ENCODE data around the gene CDH5. TPM values are rescaled to one million over a fixed set of nuclear protein-coding genes. Genes with fewer than 3 reads are reported as not detected.

CDH5 gene
- total RNA-seq, 1 donor from 2014 or later, result not detected

DNA sequence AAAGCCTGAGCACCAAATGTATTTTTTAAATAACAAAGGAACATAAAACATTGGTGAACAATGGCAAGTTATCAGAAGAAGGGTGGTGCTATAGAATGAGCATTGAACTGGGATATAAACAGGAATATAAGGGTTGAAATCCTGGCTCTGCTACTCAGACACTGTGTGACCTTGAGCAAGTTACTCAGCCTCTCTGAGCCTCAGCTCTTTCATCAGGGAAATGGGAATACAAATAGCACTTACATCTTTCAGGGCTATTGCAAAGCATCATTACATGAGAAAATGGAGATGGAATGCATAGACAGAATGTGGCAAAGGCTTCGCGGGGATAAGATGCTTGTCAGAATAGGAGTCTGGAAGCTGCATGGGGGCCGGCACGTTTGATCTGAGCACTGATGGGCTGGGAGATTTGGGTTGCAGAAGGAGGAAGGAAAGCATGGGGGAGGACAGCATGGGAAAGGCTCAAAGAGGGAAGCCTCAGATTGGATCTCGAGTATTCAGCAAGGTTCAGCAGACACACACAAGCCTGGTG lies 4.8 kb upstream of the CDH5 start:
- DNase-seq (ENCODE audit: low spot score), result no peak
- no peak overlapping the region for H3K9ac ChIP-seq
- no peaks in the 10 kb centered on the region for H3K27me3 ChIP-seq
- peaks cover 38% of the 10 kb centered on the region for H3K4me1 ChIP-seq
- H3K4me1 Mint-ChIP-seq, result peaks cover 44% of the 10 kb centered on the region
- no peaks in the 10 kb centered on the region for H3K36me3 ChIP-seq
- no peak overlapping the region for H3K4me2 ChIP-seq
- H3K4me3 Mint-ChIP-seq, result peak overlapping the region; percentile 17
- H3K27me3 Mint-ChIP-seq (ENCODE audit: insufficient read depth, low read depth), result peaks cover 25% of the 10 kb centered on the region
- no peak overlapping the region for H3K4me3 ChIP-seq
- no peak overlapping the region for H3K27ac ChIP-seq
- TF ChIP-seq, protein P1, sequence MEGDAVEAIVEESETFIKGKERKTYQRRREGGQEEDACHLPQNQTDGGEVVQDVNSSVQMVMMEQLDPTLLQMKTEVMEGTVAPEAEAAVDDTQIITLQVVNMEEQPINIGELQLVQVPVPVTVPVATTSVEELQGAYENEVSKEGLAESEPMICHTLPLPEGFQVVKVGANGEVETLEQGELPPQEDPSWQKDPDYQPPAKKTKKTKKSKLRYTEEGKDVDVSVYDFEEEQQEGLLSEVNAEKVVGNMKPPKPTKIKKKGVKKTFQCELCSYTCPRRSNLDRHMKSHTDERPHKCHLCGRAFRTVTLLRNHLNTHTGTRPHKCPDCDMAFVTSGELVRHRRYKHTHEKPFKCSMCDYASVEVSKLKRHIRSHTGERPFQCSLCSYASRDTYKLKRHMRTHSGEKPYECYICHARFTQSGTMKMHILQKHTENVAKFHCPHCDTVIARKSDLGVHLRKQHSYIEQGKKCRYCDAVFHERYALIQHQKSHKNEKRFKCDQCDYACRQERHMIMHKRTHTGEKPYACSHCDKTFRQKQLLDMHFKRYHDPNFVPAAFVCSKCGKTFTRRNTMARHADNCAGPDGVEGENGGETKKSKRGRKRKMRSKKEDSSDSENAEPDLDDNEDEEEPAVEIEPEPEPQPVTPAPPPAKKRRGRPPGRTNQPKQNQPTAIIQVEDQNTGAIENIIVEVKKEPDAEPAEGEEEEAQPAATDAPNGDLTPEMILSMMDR (IDR thresholded peaks at IDR 0.05), result no peak
- TF ChIP-seq EZH2 (IDR thresholded peaks at IDR 0.05) (no peak), EZH2phosphoT487 (IDR thresholded peaks at IDR 0.05) (no peak)
- peaks cover 13% of the 10 kb centered on the region for H3F3A ChIP-seq (ENCODE audit: low read depth)
- no peaks in the 10 kb centered on the region for H3K9me3 Mint-ChIP-seq
- no peaks in the 10 kb centered on the region for H3K79me2 ChIP-seq (ENCODE audit: low read depth)
- no peaks in the 10 kb centered on the region for H4K20me1 ChIP-seq (ENCODE audit: low read depth)
- H3K36me3 Mint-ChIP-seq, result no peaks in the 10 kb centered on the region
- peak overlapping the region; percentile 82 for H3K27ac Mint-ChIP-seq
- H2AFZ ChIP-seq (replicated peaks), result no peak overlapping the region
- H3K9me3 ChIP-seq (ENCODE audit: low read depth), result no peaks in the 10 kb centered on the region

DNA sequence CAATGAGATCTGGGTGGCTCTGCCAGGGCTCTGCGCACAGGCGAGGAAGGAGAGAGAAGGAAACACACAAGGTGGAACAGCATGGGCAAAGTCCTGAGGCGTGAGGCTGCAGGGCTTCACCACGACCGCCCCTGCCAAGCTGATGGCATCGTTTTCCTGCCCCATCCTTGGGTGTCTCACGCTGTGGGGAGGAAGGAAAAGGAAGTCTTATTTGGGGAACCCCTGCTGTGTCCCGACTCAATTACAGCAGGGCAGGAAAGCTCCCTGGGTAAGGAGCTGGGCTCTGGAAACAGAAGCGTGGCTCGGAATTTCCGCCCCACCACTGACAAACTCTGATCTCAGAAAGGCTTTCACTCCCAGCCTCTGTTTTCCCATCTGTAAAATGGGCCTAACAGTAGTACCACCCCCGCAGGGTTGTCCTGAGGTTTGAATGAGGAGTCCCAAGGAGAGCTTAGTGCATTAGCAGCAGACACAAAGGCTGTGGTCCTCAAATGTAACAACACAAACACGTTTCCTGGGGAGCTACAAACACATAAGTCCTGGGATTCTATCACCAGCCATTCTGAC lies 3.2 kb upstream of the CDH5 start:
- no peaks in the 10 kb centered on the region for H4K20me1 ChIP-seq (ENCODE audit: low read depth)
- H3K4me1 ChIP-seq, result peaks cover 44% of the 10 kb centered on the region
- no peaks in the 10 kb centered on the region for H3K36me3 ChIP-seq
- H3K79me2 ChIP-seq (ENCODE audit: low read depth), result no peaks in the 10 kb centered on the region
- H3K4me2 ChIP-seq, result peak overlapping the region; percentile 72
- TF ChIP-seq EZH2 (IDR thresholded peaks at IDR 0.05) (no peak), EZH2phosphoT487 (IDR thresholded peaks at IDR 0.05) (no peak)
- Mint-ChIP-seq H3K4me1 (peaks cover 44% of the 10 kb centered on the region), H3K9me3 (no peaks in the 10 kb centered on the region), H3K27me3 (ENCODE audit: insufficient read depth, low read depth) (peaks cover 17% of the 10 kb centered on the region), H3K27ac (no peak overlapping the region), H3K36me3 (no peaks in the 10 kb centered on the region), H3K4me3 (no peak overlapping the region)
- H3K27me3 ChIP-seq, result no peaks in the 10 kb centered on the region
- no peak overlapping the region for H2AFZ ChIP-seq (replicated peaks)
- no peak overlapping the region for H3K9ac ChIP-seq
- no peak for DNase-seq (ENCODE audit: low spot score)
- H3F3A ChIP-seq (ENCODE audit: low read depth), result peaks cover 13% of the 10 kb centered on the region
- H3K27ac ChIP-seq, result no peak overlapping the region
- no peak overlapping the region for H3K4me3 ChIP-seq
- no peaks in the 10 kb centered on the region for H3K9me3 ChIP-seq (ENCODE audit: low read depth)

DNA sequence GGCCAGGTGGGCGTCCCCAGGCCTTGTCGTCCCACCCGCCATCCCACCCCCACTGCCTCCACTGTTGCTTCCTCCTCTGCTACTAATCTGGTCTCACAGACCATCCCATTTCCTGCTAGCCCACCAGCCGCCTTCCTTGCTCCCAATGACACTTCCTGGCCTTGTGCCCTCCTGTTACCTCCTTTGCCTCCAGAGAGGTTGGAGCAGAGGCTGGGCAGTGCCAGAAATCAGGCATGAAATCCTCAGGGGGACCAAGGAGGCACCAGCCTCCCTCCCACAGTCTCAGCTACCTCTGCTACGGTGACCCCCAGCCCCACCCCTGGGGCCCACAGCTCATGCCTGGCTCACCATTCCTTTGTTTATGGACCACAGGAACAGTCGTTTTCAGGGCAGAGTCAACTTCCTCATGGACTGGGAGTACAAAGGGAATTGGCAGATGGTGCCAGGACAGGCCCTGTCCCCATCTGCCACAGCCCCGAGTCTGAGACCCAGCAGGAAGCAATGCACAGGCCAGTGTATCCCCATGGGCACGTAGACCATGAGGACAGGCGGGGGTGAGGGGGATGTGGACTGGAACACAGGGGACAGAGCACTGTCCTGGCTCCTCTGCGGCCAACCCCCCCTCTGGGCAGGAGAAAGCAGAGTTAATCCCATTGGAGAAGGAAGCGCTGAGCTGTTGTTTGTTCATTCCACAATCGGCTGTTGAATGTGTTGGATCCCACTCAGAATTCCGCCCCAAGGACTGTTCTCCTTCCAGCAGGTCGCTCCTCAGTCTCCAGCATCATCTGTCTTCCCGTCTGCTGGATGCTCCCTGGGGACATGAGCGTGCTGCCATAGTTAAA lies 2.2 kb upstream of the CDH5 start:
- no peak overlapping the region for H3K9ac ChIP-seq
- TF ChIP-seq, protein P1 (IDR thresholded peaks at IDR 0.05), result no peak
- TF ChIP-seq EZH2phosphoT487 (IDR thresholded peaks at IDR 0.05) (no peak), EZH2 (IDR thresholded peaks at IDR 0.05) (no peak)
- Mint-ChIP-seq H3K4me3 (no peak overlapping the region), H3K27me3 (ENCODE audit: insufficient read depth, low read depth) (peaks cover 14% of the 10 kb centered on the region), H3K36me3 (no peaks in the 10 kb centered on the region), H3K9me3 (no peaks in the 10 kb centered on the region), H3K4me1 (peaks cover 44% of the 10 kb centered on the region), H3K27ac (peak overlapping the region; percentile 92)
- no peaks in the 10 kb centered on the region for H4K20me1 ChIP-seq (ENCODE audit: low read depth)
- peak overlapping the region; percentile 13 for H3K4me3 ChIP-seq
- no peak overlapping the region for H3K27ac ChIP-seq
- no peaks in the 10 kb centered on the region for H3K27me3 ChIP-seq
- peak overlapping the region; percentile 85 for H2AFZ ChIP-seq (replicated peaks)
- H3K4me2 ChIP-seq, result peak overlapping the region; percentile 72
- peak; percentile 57 for DNase-seq (ENCODE audit: low spot score)
- H3K4me1 ChIP-seq, result peaks cover 44% of the 10 kb centered on the region
- no peaks in the 10 kb centered on the region for H3K9me3 ChIP-seq (ENCODE audit: low read depth)
- peaks cover 10% of the 10 kb centered on the region for H3F3A ChIP-seq (ENCODE audit: low read depth)
- no peaks in the 10 kb centered on the region for H3K79me2 ChIP-seq (ENCODE audit: low read depth)
- H3K36me3 ChIP-seq, result no peaks in the 10 kb centered on the region

All from neural progenitor cell (in vitro differentiated cells).